ENCODE results near the gene ANKRD33B. TPM values are rescaled to one million over a fixed set of nuclear protein-coding genes. Genes with fewer than 3 reads are reported as not detected.

ANKRD33B gene
- total RNA-seq, 1 donor from 2014 or later, result 4.0 TPM

GRCh38 chr5:10576121-10576789, 12.4 kb downstream of the ANKRD33B start:
- no peaks in the 10 kb centered on the region for H3K27me3 Mint-ChIP-seq (ENCODE audit: low read depth)
- no peak overlapping the region for H3K27ac Mint-ChIP-seq (ENCODE audit: unreplicated experiment)
- no peaks in the 10 kb centered on the region for H3K9me3 Mint-ChIP-seq (ENCODE audit: low read depth)

GRCh38 chr5:10576790-10577189, 12.9 kb downstream of the ANKRD33B start:
- Mint-ChIP-seq H3K4me1 (ENCODE audit: low read depth) (peaks cover 23% of the 10 kb centered on the region), H3K27ac (ENCODE audit: unreplicated experiment) (peak overlapping the region; percentile 49), H3K4me3 (ENCODE audit: unreplicated experiment) (no peak overlapping the region), H3K9me3 (ENCODE audit: low read depth) (peaks cover 5% of the 10 kb centered on the region), H3K27me3 (ENCODE audit: low read depth) (no peaks in the 10 kb centered on the region), H3K36me3 (ENCODE audit: low read depth) (peaks cover 2% of the 10 kb centered on the region)
- no peak for TF ChIP-seq CTCF (IDR thresholded peaks at IDR 0.05)
- DNase-seq (ENCODE audit: low spot score), result peak; percentile 32

More at GRCh38 chr5:10576121-10576789, 12.4 kb downstream of the ANKRD33B start:
- Mint-ChIP-seq H3K36me3 (ENCODE audit: low read depth) (no peaks in the 10 kb centered on the region), H3K4me3 (ENCODE audit: unreplicated experiment) (no peak overlapping the region), H3K4me1 (ENCODE audit: low read depth) (peaks cover 17% of the 10 kb centered on the region)
- no peak for DNase-seq (ENCODE audit: low spot score)
- peak; percentile 24 for TF ChIP-seq CTCF (IDR thresholded peaks at IDR 0.05)

GRCh38 chr5:10577371-10578292, 13.8 kb downstream of the ANKRD33B start:
- Mint-ChIP-seq H3K9me3 (ENCODE audit: low read depth) (peaks cover 6% of the 10 kb centered on the region), H3K27ac (ENCODE audit: unreplicated experiment) (peak overlapping the region; percentile 68), H3K36me3 (ENCODE audit: low read depth) (peaks cover 2% of the 10 kb centered on the region), H3K4me3 (ENCODE audit: unreplicated experiment) (no peak overlapping the region), H3K27me3 (ENCODE audit: low read depth) (no peaks in the 10 kb centered on the region), H3K4me1 (ENCODE audit: low read depth) (peaks cover 30% of the 10 kb centered on the region)
- no peak for TF ChIP-seq CTCF (IDR thresholded peaks at IDR 0.05)
- peak; percentile 85 for DNase-seq (ENCODE audit: low spot score)

GRCh38 chr5:10578293-10578665, 14.4 kb downstream of the ANKRD33B start:
- Mint-ChIP-seq H3K36me3 (ENCODE audit: low read depth) (peaks cover 2% of the 10 kb centered on the region), H3K4me3 (ENCODE audit: unreplicated experiment) (no peak overlapping the region), H3K27ac (ENCODE audit: unreplicated experiment) (peak overlapping the region; percentile 68), H3K4me1 (ENCODE audit: low read depth) (peaks cover 31% of the 10 kb centered on the region), H3K27me3 (ENCODE audit: low read depth) (no peaks in the 10 kb centered on the region), H3K9me3 (ENCODE audit: low read depth) (peaks cover 6% of the 10 kb centered on the region)
- TF ChIP-seq CTCF (IDR thresholded peaks at IDR 0.05), result no peak
- peak; percentile 24 for DNase-seq (ENCODE audit: low spot score)

GRCh38 chr5:10578869-10579268, 15.0 kb downstream of the ANKRD33B start:
- DNase-seq (ENCODE audit: low spot score), result peak; percentile 24

More at GRCh38 chr5:10578869-10579268, 15.0 kb downstream of the ANKRD33B start:
- no peaks in the 10 kb centered on the region for H3K27me3 Mint-ChIP-seq (ENCODE audit: low read depth)
- H3K36me3 Mint-ChIP-seq (ENCODE audit: low read depth), result peaks cover 2% of the 10 kb centered on the region
- H3K4me1 Mint-ChIP-seq (ENCODE audit: low read depth), result peaks cover 37% of the 10 kb centered on the region
- no peak for TF ChIP-seq CTCF (IDR thresholded peaks at IDR 0.05)
- no peak overlapping the region for H3K4me3 Mint-ChIP-seq (ENCODE audit: unreplicated experiment)
- H3K27ac Mint-ChIP-seq (ENCODE audit: unreplicated experiment), result no peak overlapping the region
- peaks cover 6% of the 10 kb centered on the region for H3K9me3 Mint-ChIP-seq (ENCODE audit: low read depth)

Measured in chondrocyte (in vitro differentiated cells).